HG03139 (cell line): ENCODE results near the gene PATJ.
"Not testable (repeated sequence)": the region's sequence is repeated elsewhere in the genome, so short reads cannot be mapped to it uniquely, and the experiment has no call there.

Source experiments
- ATAC-seq: cut with Tn5 transposase; IDR thresholded peaks from one replicate; pipeline ENCODE4 v1.9.1; 2021; ENCODE audit not compliant: unreplicated experiment

The PATJ gene

GRCh38 chr1:61887076-61887867 lies 145.0 kb downstream of the PATJ start:
- ATAC-seq = no peak

GRCh38 chr1:61887931-61888564 lies 145.8 kb downstream of the PATJ start:
- ATAC-seq = no peak

GRCh38 chr1:61888808-61889207 lies 146.5 kb downstream of the PATJ start:
- ATAC-seq = no peak

GRCh38 chr1:61890435-61890834 lies 148.2 kb downstream of the PATJ start:
- ATAC-seq = not testable (repeated sequence)

- ATAC-seq = no peak
Measured at GRCh38 chr1:61892977-61893376, 150.7 kb downstream of the PATJ start.

GRCh38 chr1:61894296-61894695 lies 152.0 kb downstream of the PATJ start:
- ATAC-seq = not testable (repeated sequence)

GRCh38 chr1:61895175-61895574 lies 152.9 kb downstream of the PATJ start:
- no peak for ATAC-seq

- ATAC-seq = no peak
Measured at GRCh38 chr1:61898658-61899057, 156.4 kb downstream of the PATJ start.

GRCh38 chr1:61904354-61904753 lies 162.1 kb downstream of the PATJ start:
- ATAC-seq = no peak

- no peak for ATAC-seq
Measured at GRCh38 chr1:61907102-61907501, 164.8 kb downstream of the PATJ start.

- no peak for ATAC-seq
Measured at GRCh38 chr1:61910035-61910434, 167.8 kb downstream of the PATJ start.

GRCh38 chr1:61914823-61915482 lies 172.7 kb downstream of the PATJ start:
- no peak for ATAC-seq

GRCh38 chr1:61921435-61921834 lies 179.2 kb downstream of the PATJ start:
- no peak for ATAC-seq

- ATAC-seq = no peak
Measured at GRCh38 chr1:61922950-61923480, 180.7 kb downstream of the PATJ start.

- no peak for ATAC-seq
Measured at GRCh38 chr1:61925591-61926298, 183.5 kb downstream of the PATJ start.

GRCh38 chr1:61926597-61926996 lies 184.3 kb downstream of the PATJ start:
- no peak for ATAC-seq

- ATAC-seq = no peak
Measured at GRCh38 chr1:61930116-61930645, 187.9 kb downstream of the PATJ start.

- ATAC-seq = no peak
Measured at GRCh38 chr1:61931587-61932279, 189.5 kb downstream of the PATJ start.

- ATAC-seq = no peak
Measured at GRCh38 chr1:61935516-61935915, 193.2 kb downstream of the PATJ start.

- ATAC-seq = no peak
Measured at GRCh38 chr1:61936839-61937238, 194.6 kb downstream of the PATJ start.
